ENCODE results near the gene MAST4.

Gene MAST4

DNA sequence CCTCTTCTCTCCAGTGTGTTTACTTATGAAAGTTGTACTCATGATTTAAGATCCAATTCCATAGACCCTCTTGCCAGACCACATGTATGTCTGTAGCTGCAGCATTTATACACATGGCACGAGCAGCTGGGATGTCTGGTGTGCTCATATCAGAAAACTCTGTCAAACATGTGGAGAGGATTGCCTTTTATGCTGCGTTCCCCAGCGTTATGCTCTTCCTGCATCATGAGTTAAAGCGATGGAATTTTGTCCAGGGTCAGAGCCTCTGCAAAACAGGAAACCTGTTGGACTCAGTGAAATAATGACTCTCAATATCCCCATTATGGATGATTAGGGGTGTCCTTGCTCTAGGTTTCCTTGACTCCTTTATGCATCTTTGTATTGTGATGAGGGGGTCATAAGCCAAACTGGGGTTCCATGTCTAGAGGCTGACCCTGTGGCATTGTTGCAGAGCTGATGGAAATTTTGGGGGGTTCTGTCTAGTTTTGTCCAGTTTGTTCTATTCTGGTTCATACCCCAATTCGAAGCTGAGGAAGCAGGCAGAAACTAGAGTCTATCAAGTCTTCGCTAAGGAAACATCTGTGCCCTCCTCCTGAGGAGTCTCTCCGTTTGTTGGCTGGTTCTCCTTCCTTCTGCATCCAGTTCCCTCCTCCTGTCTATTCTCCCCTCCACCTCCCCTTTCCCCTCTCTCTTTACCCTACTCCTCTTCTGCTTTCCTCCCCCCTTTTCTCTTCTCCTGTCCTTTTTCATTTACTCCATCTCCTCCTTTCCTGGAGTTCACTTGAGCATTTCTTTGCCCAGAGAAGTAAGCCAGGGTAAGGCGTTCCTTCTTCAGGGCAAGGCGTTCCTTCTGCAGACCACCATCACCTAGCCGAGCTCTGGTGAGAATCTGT, 252.8 kb downstream of the MAST4 start:
- no peak for DNase-seq (ENCODE audit: low read depth)

GRCh38 chr5:66849803-66850202, 253.6 kb downstream of the MAST4 start:
- DNase-seq (ENCODE audit: low read depth) = no peak

GRCh38 chr5:66850354-66851075, 254.3 kb downstream of the MAST4 start:
- DNase-seq (ENCODE audit: low read depth) = no peak

- no peak for DNase-seq (ENCODE audit: low read depth)
Measured at GRCh38 chr5:66851306-66851705, 255.1 kb downstream of the MAST4 start.

DNA sequence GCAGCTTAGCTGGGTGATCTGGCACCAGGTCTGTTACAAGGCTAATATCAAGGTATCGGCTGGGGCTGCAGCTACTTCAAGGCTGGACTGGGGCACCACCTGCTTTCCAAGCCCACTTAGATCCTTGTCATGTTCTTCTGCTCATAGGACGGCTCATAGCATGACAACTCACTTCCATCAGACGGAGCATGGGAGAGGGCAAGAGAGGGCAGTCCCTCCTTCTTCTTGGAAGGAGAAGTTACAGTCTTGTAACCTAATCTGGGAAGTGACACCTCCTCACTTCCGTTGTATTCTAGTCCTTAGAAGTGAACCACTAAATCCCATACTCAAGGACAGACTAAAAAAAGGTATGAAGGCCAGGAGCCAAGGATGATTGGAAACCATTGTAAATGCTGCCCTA, 258.2 kb downstream of the MAST4 start:
- DNase-seq (ENCODE audit: low read depth) = no peak

- no peak for DNase-seq (ENCODE audit: low read depth)
Measured at GRCh38 chr5:66856041-66856805, 260.0 kb downstream of the MAST4 start.

GRCh38 chr5:66859526-66859925, 263.3 kb downstream of the MAST4 start:
- no peak for DNase-seq (ENCODE audit: low read depth)

GRCh38 chr5:66860199-66860975, 264.2 kb downstream of the MAST4 start:
- DNase-seq (ENCODE audit: low read depth) = no peak

DNA sequence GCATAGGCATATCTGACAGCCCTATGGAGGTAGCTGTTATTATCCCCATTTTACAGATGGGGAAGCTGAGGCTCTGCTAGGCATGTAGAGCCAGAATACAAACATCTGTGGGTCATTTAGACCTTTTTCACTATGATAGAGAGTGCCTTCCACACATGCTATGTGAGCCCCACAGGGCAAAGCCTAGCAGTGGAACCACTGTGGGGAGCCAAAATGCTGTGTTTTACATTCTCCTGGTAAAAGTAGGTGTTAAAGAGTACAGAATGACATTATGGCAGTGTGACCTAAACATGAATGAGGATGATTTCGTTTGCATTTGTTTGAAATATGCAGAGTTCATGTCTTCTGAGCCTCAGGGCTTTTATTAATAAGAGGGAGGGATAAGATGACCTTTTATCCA, 265.2 kb downstream of the MAST4 start:
- DNase-seq (ENCODE audit: low read depth) = no peak

DNA sequence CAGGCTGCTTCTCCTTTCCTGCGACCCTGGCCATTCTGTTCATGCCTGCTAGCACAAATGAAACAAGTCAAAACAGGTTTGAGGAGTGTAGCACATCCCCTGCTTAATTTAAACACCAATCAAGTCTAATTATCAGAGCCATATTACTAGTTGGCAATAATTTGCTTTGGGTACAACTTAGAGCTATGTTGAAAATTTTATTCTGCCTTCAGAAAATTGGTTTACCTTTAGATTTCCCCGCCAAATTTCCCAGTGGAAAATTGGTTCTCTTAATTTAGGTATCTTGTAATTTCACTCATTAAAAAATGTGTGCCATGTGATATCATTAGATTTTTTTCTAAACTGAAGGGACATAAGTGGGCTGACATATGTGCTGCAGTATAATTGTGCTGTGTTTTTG, 265.8 kb downstream of the MAST4 start:
- no peak for DNase-seq (ENCODE audit: low read depth)

DNA sequence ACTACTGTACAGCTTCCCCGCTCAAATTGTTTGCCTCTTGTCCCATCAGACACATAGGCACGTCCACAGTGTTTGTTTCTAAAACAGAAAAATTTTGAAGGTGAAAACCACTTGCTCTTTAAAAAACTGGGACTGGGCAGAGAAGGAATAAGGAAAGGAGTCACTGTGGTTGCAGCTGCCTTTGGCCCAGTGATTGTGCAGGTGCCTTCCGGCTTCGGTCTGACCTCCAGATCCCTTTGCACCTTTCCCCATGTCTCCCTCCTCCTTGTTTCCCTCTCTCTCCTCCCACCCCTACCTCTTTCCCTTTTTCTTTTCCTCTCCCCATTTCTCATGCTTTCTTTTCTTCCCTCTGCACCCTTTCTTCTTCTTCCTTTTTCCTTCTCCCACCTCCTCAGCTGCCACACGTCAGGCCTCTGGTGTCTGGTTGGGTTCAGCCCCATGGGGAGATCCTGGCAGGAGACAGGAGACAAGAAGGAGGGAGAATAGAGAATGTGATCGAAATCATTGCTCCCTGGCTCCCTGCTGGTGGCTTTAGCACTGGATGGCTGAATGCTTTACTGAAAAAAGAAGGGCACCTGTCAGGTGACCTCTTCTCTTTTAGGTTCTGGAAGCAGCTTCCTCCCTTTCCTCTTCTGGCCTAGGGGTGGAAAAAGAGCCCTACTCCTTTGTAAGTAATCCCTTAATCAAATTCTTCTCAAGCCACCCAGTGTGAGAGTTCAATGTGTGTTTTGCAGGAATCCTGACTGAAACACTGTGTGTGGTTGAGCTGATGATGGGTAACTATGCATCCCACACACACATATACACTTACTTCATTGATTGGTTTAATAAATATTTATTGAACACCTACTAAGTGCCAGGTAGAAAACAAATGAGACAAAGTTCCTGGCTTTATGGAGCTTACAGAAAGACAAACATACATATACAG, 267.3 kb downstream of the MAST4 start:
- DNase-seq (ENCODE audit: low read depth) = no peak

DNA sequence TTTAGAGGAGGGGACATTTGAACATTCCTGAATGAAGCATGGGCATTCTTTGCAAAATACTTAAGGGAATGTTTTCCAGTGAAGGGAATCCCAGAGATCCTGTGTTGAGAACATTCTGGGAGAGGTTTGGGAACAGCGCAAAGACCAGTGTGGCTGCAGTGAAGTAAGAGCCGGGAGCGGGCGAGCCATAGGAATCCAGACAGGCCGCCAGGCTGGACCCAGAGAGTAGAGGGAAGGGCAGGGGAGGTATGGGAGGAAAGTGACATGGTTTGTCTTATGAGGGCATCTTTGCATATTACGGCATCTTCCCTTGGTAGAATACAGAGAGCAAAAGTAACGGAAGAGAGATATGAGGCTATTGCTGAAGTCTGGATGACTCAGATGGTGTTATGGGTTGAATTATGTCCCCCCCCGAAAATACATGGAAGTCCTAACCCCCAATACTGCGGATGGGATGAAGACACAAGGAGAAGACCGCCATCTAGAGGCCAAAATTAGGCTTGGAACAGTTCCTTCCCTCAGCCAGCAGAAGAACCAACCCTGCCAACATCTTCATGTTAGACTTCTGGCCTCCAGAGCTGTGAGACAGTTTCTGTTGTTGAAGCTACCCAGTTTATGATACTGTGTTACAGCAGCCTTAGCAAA, 268.2 kb downstream of the MAST4 start:
- DNase-seq (ENCODE audit: low read depth) = no peak

GRCh38 chr5:66867618-66868322, 271.6 kb downstream of the MAST4 start:
- no peak for DNase-seq (ENCODE audit: low read depth)

GRCh38 chr5:66869347-66869746, 273.2 kb downstream of the MAST4 start:
- no peak for DNase-seq (ENCODE audit: low read depth)

DNA sequence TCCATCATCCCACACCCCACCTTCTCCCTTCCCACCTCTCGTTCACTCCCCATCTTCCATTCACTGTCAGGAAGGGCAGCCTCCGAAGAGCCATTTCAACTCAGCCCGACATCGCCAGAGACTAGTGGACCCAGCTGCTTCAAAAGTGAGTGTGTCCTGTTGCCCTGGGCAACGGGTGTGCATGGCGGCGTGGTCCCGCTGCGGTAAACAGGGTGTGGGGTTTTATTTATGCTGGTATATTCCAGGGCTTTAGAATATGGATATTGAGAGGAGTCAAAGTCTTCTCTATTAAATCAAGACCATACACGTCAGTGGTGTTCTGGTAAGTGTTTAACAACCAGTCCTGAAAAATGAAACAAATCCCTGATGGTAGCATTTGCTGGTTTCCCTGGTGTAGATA, 274.5 kb downstream of the MAST4 start:
- DNase-seq (ENCODE audit: low read depth) = no peak

DNA sequence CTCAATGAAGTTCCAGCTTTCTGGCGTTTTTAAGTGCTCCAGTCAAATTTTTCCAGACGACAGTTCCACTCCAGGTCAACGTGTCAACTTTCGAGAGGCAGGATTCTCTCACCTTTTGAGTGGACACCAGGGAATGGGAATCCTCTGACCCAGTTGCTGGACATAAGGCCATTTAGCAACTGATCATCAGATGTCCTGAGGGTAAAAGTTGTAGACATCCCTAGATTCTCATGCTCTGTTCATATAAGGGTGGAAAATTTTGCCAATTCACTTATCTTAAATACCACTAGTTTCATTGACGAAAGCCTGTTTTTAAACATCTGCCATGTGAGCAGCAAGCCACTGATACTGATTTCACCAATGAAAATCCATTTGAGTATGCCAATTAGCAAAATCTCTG, 275.5 kb downstream of the MAST4 start:
- no peak for DNase-seq (ENCODE audit: low read depth)

- DNase-seq (ENCODE audit: low read depth) = no peak
Measured at GRCh38 chr5:66872736-66873331, 276.6 kb downstream of the MAST4 start.

DNA sequence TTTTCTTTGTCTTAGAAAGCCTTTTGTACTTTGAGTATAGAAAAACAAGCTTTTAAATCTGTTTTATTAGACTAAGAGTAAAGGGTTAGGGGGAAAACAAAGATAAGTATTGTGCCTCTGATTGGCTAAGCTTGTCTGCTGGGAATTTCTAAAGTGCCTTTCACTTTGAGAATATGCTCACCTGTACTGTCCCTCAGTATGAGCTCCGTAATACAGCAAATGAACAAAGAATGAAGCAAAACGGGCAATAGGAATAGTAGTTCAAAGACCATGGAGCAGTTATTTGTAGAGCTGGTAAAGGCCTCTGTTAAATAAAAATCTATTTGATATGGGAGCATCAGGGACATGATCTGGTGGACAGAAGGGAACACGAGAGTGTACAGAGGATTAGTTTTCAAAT, 277.8 kb downstream of the MAST4 start:
- no peak for DNase-seq (ENCODE audit: low read depth)

- DNase-seq (ENCODE audit: low read depth) = no peak
Measured at GRCh38 chr5:66875315-66875714, 279.1 kb downstream of the MAST4 start.

All from activated T-cell treated with anti-CD3 and anti-CD28 coated beads for 48 hours (primary cell).